Mesothelial cell of epicardium (in vitro differentiated cells): Measurements from ENCODE around the gene CCDC83. TPM values are rescaled to one million over a fixed set of nuclear protein-coding genes. Genes with fewer than 3 reads are reported as not detected.

ENCODE experiments used
- DNase-seq, 2 experiments: peaks; one replicate each; pipeline ENCODE4 v3.0.0; 2021; ENCODE audit warnings: low spot score in 2 of 2; ENCODE audit not compliant: unreplicated experiment in 2 of 2
- H3K27ac Mint-ChIP-seq: 2 replicates; pipeline ENCODE4 v1.8.0; 2021; ENCODE audit warnings: mixed read lengths
- H3K27me3 Mint-ChIP-seq: 2 replicates; pipeline ENCODE4 v1.8.0; 2021; ENCODE audit warnings: low read depth, mixed read lengths
- H3K36me3 Mint-ChIP-seq: 2 replicates; pipeline ENCODE4 v1.8.0; 2021; ENCODE audit warnings: mixed read lengths
- H3K4me1 Mint-ChIP-seq: 2 replicates; pipeline ENCODE4 v1.8.0; 2021; ENCODE audit warnings: mixed read lengths
- H3K4me3 Mint-ChIP-seq: 2 replicates; pipeline ENCODE4 v1.8.0; 2021; ENCODE audit warnings: mild to moderate bottlenecking, moderate library complexity, mixed read lengths
- H3K9me3 Mint-ChIP-seq: 2 replicates; pipeline ENCODE4 v1.8.0; 2021; ENCODE audit warnings: mixed read lengths
- CTCF ChIP-seq: fragments of 200-600 bp; sonication (generic); IDR thresholded peaks from one replicate; pipeline ENCODE4 v1.5.0; 2021; ENCODE audit warnings: antibody characterized with exemption; ENCODE audit not compliant: unreplicated experiment
- total RNA-seq: library from RNA; stranded (reverse); gene quantifications from 3 replicates; pipeline ENCODE4 v1.2.1, GENCODE V29; 2021

Gene CCDC83
- total RNA-seq, 1 donor from 2014 or later, result not detected

GRCh38 chr11:85819441-85819840, 35.7 kb upstream of the CCDC83 start:
- Mint-ChIP-seq H3K36me3 (no peaks in the 10 kb centered on the region), H3K4me1 (peaks cover 8% of the 10 kb centered on the region), H3K27me3 (no peaks in the 10 kb centered on the region), H3K9me3 (no peaks in the 10 kb centered on the region), H3K4me3 (no peak overlapping the region), H3K27ac (no peak overlapping the region)
- no peak for TF ChIP-seq CTCF
- DNase-seq, result no peak

DNA sequence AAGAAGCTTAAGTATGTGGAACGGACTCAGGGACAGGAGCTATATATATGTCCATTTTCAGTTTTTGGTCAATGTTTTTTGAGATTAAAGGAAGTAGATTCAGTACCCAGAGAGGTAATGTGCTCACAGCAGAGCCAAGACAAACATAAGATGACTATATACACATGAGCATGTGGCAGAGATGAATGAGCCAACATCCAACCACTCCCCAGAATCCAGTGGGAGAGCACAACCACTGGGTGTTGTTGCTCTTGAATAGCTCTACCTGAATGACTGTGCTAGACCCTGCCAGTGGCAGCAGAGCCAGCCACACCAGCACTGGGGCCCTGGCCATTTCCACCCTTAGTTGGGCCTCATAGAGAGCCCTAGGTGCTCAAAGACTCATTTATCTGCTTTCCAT, 33.5 kb upstream of the CCDC83 start:
- Mint-ChIP-seq H3K27me3 (no peaks in the 10 kb centered on the region), H3K9me3 (no peaks in the 10 kb centered on the region), H3K4me3 (no peak overlapping the region), H3K36me3 (no peaks in the 10 kb centered on the region), H3K4me1 (peaks cover 19% of the 10 kb centered on the region), H3K27ac (no peak overlapping the region)
- TF ChIP-seq CTCF, result no peak
- no peak for DNase-seq

DNA sequence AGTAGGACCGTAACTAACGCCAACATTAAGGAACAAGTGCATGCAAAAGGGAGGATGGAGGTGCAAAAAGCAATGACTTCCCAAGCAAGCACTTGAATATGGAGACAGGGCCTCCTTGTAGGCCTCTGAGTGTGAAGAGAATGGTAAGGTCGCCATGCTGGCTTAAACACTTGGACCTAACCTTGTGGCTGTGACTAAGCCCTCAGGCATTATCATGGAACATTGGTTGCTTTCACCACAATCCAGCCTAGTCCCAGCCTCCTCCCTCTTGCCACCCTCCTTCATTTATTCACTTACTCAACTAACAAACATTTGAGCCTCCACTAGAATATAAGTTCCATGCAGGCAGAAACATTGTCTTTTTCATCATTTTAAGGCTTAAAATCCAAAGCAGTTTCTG, 32.4 kb upstream of the CCDC83 start:
- TF ChIP-seq CTCF, result no peak
- Mint-ChIP-seq H3K27ac (no peak overlapping the region), H3K27me3 (no peaks in the 10 kb centered on the region), H3K4me1 (peaks cover 31% of the 10 kb centered on the region), H3K36me3 (no peaks in the 10 kb centered on the region), H3K9me3 (no peaks in the 10 kb centered on the region), H3K4me3 (no peak overlapping the region)
- no peak for DNase-seq

- DNase-seq, result no peak
- peaks cover 1% of the 10 kb centered on the region for H3K9me3 Mint-ChIP-seq
- no peak overlapping the region for H3K4me3 Mint-ChIP-seq
- no peaks in the 10 kb centered on the region for H3K36me3 Mint-ChIP-seq
- H3K27ac Mint-ChIP-seq, result no peak overlapping the region
- no peak for TF ChIP-seq CTCF
- H3K27me3 Mint-ChIP-seq, result no peaks in the 10 kb centered on the region
- peaks cover 38% of the 10 kb centered on the region for H3K4me1 Mint-ChIP-seq
These were observed 31.4 kb upstream of the CCDC83 start for GRCh38 chr11:85823816-85824215.

DNA sequence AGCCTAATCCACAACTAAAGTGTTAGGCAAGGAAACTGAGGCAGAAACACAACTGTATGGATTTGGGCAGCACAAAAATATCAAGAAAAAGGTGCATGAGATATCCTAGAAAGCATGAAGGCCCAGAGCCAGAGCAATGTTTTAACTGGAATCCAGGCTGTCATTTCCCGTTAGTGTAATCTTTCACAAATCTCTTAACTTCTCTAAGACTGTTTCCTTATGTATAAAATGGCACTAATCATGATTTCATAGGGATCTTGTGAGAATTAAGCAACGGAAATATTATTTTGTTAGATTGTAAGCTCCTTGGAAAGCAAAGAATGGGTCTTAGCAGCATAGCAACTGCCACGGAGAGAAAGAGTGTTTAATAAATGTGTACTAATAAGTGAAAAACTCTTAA, 29.6 kb upstream of the CCDC83 start:
- H3K9me3 Mint-ChIP-seq, result peaks cover 9% of the 10 kb centered on the region
- no peak for TF ChIP-seq CTCF
- no peaks in the 10 kb centered on the region for H3K27me3 Mint-ChIP-seq
- H3K36me3 Mint-ChIP-seq, result no peaks in the 10 kb centered on the region
- H3K4me3 Mint-ChIP-seq, result no peak overlapping the region
- H3K4me1 Mint-ChIP-seq, result peaks cover 39% of the 10 kb centered on the region
- no peak overlapping the region for H3K27ac Mint-ChIP-seq
- no peak for DNase-seq
